NCI-H446 (cell line): ENCODE data around the gene KRT83.
"Not testable (repeated sequence)": the region's sequence is repeated elsewhere in the genome, so short reads cannot be mapped to it uniquely, and the experiment has no call there.

Experiments used
- DNase-seq, 2 experiments: peaks; one replicate each; lab custom pipeline; 2025; lab: John Stamatoyannopoulos, UW

KRT83 gene

GRCh38 chr12:52286857-52287785, 34.1 kb downstream of the KRT83 start:
- DNase-seq: not testable (repeated sequence)

- no peak for DNase-seq
Measured at GRCh38 chr12:52285851-52286530, 35.2 kb downstream of the KRT83 start.

- no peak for DNase-seq
Measured at GRCh38 chr12:52285172-52285745, 35.9 kb downstream of the KRT83 start.

- DNase-seq: no peak
Measured at GRCh38 chr12:52284562-52285171, 36.5 kb downstream of the KRT83 start.

GRCh38 chr12:52280796-52281560, 40.2 kb downstream of the KRT83 start:
- DNase-seq: no peak

GRCh38 chr12:52280319-52280795, 40.8 kb downstream of the KRT83 start:
- no peak for DNase-seq

GRCh38 chr12:52279422-52280318, 41.5 kb downstream of the KRT83 start:
- DNase-seq: no peak

- peak; percentile 9 to 70 for DNase-seq
Measured at GRCh38 chr12:52278575-52279421, 42.4 kb downstream of the KRT83 start.

- DNase-seq: no peak
Measured at GRCh38 chr12:52277486-52278245, 43.5 kb downstream of the KRT83 start.

- DNase-seq: no peak
Measured at GRCh38 chr12:52275686-52276085, 45.5 kb downstream of the KRT83 start.

GRCh38 chr12:52274521-52275120, 46.6 kb downstream of the KRT83 start, which contains the start of gene KRT86:
Gene KRT86 (plus strand): TSS chr12:52274645. CDS start chr12:52301917, 27,272 bp downstream.
- no peak for DNase-seq

- no peak for DNase-seq
Measured at GRCh38 chr12:52271158-52271557, 50.0 kb downstream of the KRT83 start.

GRCh38 chr12:52270541-52271070, 50.6 kb downstream of the KRT83 start:
- DNase-seq: no peak

- DNase-seq: no peak
Measured at GRCh38 chr12:52268212-52268611, 53.0 kb downstream of the KRT83 start.

GRCh38 chr12:52267699-52268098, 53.5 kb downstream of the KRT83 start:
- DNase-seq: no peak

GRCh38 chr12:52267266-52267665, 53.9 kb downstream of the KRT83 start:
- DNase-seq: no peak

- no peak for DNase-seq
Measured at GRCh38 chr12:52266514-52266913, 54.7 kb downstream of the KRT83 start.

- no peak for DNase-seq
Measured at GRCh38 chr12:52264435-52264825, 56.8 kb downstream of the KRT83 start.
